KMS-11 (cell line): ENCODE results near the gene RGS12.

Experiments
- H2AFZ ChIP-seq: fragments of 200-600 bp; sonication (generic); 2 replicates; pipeline ENCODE4 v1.6.1; 2016; ENCODE audit warnings: antibody characterized with exemption, mixed run types, low read depth
- H3K27ac ChIP-seq: fragments of 200-600 bp; sonication (generic); 2 replicates; pipeline ENCODE4 v1.6.1; 2016; ENCODE audit warnings: mild to moderate bottlenecking, mixed run types
- H3K27me3 ChIP-seq: fragments of 200-600 bp; sonication (generic); 2 replicates; pipeline ENCODE4 v1.6.1; 2017; ENCODE audit warnings: mild to moderate bottlenecking, low read depth, mixed run types, moderate library complexity; ENCODE audit not compliant: insufficient read depth
- H3K36me3 ChIP-seq: fragments of 200-600 bp; sonication (generic); 2 replicates; pipeline ENCODE4 v1.6.1; 2017; ENCODE audit warnings: mild to moderate bottlenecking, mixed run types; ENCODE audit not compliant: insufficient read depth
- H3K4me1 ChIP-seq: fragments of 200-600 bp; sonication (generic); 2 replicates; pipeline ENCODE4 v1.6.1; 2016; ENCODE audit warnings: mild to moderate bottlenecking, low read depth, mixed run types; ENCODE audit not compliant: poor library complexity, severe bottlenecking
- H3K4me2 ChIP-seq: fragments of 200-600 bp; sonication (generic); 2 replicates; pipeline ENCODE4 v1.7.0; 2016; ENCODE audit warnings: mild to moderate bottlenecking, mixed run types
- H3K4me3 ChIP-seq: fragments of 200-600 bp; sonication (generic); IDR thresholded peaks from 2 replicates; pipeline ENCODE4 v1.6.1; 2017; ENCODE audit warnings: low read depth, low read length, mixed read lengths; ENCODE audit not compliant: insufficient read depth
- H3K79me2 ChIP-seq: fragments of 200-600 bp; sonication (generic); 2 replicates; pipeline ENCODE4 v1.6.1; 2016; ENCODE audit warnings: low read depth, mixed run types; ENCODE audit not compliant: insufficient read depth
- H3K9ac ChIP-seq: fragments of 200-600 bp; sonication (generic); 2 replicates; pipeline ENCODE4 v1.6.1; 2016; ENCODE audit warnings: mild to moderate bottlenecking, mixed run types
- H4K20me1 ChIP-seq: fragments of 200-600 bp; sonication (generic); 2 replicates; pipeline ENCODE4 v1.6.1; 2016; ENCODE audit warnings: mild to moderate bottlenecking, mixed run types; ENCODE audit not compliant: insufficient read depth
- TF ChIP-seq, protein P1 (sequence below): fragments of 200-600 bp; sonication (generic); conservative IDR thresholded peaks from 2 replicates; pipeline ENCODE4 v1.6.1; 2017; ENCODE audit warnings: low read depth, mild to moderate bottlenecking, antibody characterized with exemption, low read length, moderate library complexity, mixed read lengths

Gene RGS12

DNA sequence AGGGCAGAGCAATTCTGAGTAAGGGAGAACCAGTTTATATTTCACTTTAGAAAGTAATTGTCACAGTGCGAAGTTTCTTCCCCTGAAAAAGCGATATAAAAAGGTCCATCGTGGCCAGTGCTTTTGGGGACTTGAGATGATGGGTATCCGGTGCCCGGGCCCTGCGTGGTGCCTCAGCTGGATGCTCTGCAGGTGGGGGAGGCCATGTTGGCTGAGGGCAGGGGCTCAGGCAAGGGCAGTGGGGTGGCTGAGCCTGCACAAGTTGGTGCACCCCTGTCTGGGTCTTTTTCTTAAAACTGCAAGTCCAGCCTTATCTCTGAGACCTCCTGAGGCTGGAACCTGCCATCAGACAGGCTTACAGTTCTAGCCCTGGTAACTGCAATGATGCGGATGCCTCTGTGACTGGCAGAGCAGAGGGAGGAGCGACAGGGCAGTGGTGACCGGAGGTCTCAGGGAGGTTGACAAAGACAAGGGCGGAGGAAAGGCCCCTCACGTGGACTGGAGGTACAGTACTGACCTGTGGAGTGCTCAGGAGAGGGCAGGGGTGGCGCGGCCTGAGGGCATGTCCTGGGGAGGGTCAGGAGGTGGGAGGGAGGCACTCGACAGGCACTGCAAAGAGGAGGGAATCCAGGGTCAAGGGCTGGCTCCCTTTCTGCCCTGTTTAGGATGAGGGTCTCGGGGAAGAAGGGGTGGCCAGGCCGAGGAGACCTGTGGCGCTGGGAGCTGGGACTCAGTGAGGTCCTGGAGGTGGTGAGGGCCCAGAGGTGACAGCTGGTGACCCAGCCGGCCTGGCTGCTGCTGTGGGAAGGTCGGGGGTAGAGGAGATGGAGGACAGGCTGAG, 1.8 kb downstream of the RGS12 start:
- no peaks in the 10 kb centered on the region for H3K79me2 ChIP-seq
- no peak overlapping the region for H3K27ac ChIP-seq
- no peak overlapping the region for H2AFZ ChIP-seq
- TF ChIP-seq, protein P1, sequence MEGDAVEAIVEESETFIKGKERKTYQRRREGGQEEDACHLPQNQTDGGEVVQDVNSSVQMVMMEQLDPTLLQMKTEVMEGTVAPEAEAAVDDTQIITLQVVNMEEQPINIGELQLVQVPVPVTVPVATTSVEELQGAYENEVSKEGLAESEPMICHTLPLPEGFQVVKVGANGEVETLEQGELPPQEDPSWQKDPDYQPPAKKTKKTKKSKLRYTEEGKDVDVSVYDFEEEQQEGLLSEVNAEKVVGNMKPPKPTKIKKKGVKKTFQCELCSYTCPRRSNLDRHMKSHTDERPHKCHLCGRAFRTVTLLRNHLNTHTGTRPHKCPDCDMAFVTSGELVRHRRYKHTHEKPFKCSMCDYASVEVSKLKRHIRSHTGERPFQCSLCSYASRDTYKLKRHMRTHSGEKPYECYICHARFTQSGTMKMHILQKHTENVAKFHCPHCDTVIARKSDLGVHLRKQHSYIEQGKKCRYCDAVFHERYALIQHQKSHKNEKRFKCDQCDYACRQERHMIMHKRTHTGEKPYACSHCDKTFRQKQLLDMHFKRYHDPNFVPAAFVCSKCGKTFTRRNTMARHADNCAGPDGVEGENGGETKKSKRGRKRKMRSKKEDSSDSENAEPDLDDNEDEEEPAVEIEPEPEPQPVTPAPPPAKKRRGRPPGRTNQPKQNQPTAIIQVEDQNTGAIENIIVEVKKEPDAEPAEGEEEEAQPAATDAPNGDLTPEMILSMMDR = no peak
- no peaks in the 10 kb centered on the region for H3K27me3 ChIP-seq
- no peaks in the 10 kb centered on the region for H3K4me1 ChIP-seq
- no peak overlapping the region for H3K9ac ChIP-seq
- H4K20me1 ChIP-seq = no peaks in the 10 kb centered on the region
- no peak overlapping the region for H3K4me3 ChIP-seq
- H3K4me2 ChIP-seq = no peak overlapping the region; the same call in 1 of the 2 replicates
- H3K36me3 ChIP-seq = no peaks in the 10 kb centered on the region

- H3K4me2 ChIP-seq = no peak overlapping the region
- no peaks in the 10 kb centered on the region for H3K27me3 ChIP-seq
- H3K4me3 ChIP-seq = no peak overlapping the region
- no peaks in the 10 kb centered on the region for H3K79me2 ChIP-seq
- no peaks in the 10 kb centered on the region for H3K36me3 ChIP-seq
- H4K20me1 ChIP-seq = no peaks in the 10 kb centered on the region
- no peaks in the 10 kb centered on the region for H3K4me1 ChIP-seq
- no peak overlapping the region for H2AFZ ChIP-seq
- no peak overlapping the region for H3K9ac ChIP-seq
- TF ChIP-seq, protein P1 = no peak
- no peak overlapping the region for H3K27ac ChIP-seq
Measured at GRCh38 chr4:3295837-3296624, 3.2 kb downstream of the RGS12 start.

DNA sequence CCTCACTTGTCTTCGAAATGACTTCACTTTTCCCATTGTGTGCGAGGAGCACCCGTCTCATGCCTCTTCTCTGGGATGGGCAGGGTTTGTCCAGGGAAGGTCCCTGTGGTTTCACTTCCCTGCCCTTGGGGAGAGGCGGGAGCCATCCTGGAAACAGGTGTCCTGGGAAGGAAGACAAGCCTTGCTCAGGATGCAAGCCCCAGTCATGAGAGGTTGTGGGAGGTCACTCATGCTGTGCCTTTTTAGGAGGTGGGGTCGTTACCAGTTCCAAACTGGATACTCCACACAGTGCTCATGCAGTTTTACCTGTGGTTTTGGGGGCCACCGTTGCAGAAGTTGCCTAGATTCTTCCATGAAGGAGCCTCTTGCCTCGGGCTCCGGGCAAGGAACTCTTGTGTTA, 3.8 kb downstream of the RGS12 start:
- TF ChIP-seq, protein P1 = no peak
- Histone ChIP-seq H2AFZ (no peak overlapping the region), H3K4me1 (peaks cover under 1% of the 10 kb centered on the region), H3K79me2 (no peaks in the 10 kb centered on the region), H3K9ac (no peak overlapping the region), H3K27ac (no peak overlapping the region), H3K36me3 (no peaks in the 10 kb centered on the region), H3K4me3 (no peak overlapping the region), H4K20me1 (no peaks in the 10 kb centered on the region), H3K4me2 (no peak overlapping the region), H3K27me3 (no peaks in the 10 kb centered on the region)

DNA sequence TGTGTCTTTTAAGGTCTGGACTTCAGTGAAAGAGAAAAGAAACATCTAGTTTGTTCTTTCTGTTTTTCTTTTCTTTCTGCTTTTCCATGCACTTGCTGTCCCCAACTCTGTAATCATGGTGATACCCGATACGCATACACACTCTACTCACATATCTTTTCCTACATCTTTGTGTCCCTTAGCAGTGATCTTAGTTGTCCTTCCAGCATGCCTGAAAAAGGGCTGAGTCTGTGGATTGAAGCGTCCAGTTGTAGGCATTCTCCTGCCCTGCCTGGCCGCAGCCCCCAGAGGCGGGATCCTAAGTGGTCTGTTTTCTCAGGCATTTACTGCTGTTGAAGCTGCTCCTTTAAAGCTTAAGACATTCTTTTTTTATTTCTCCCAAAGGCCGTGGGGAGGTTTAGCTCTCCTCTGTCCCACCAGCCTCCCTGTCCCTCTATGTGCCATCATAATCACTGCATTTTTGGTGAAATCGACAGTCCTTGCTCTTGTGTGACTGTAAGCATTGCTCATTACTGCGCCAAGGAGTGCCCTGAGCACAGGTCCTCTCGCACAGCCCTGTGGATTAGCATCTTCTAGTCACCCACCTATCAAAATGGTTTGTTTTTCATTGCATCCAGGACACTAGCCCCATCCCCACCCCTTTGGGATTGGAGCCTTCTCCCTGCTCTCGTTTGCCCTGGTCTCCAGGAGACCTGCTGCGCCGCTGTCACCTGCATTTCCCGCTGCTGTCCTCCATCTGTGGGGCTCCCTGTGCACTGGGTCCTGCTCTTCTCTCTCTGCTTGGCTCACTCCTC, 4.4 kb downstream of the RGS12 start:
- Histone ChIP-seq H3K36me3 (no peaks in the 10 kb centered on the region), H4K20me1 (no peaks in the 10 kb centered on the region), H3K79me2 (no peaks in the 10 kb centered on the region), H3K9ac (no peak overlapping the region), H3K4me3 (no peak overlapping the region), H2AFZ (no peak overlapping the region), H3K4me2 (no peak overlapping the region), H3K27me3 (no peaks in the 10 kb centered on the region), H3K27ac (no peak overlapping the region), H3K4me1 (peaks cover 4% of the 10 kb centered on the region)
- TF ChIP-seq, protein P1 = no peak
